CD4-positive, alpha-beta T cell (primary cell): ENCODE results near the gene DPH1. TPM values are rescaled to one million over a fixed set of nuclear protein-coding genes. Genes with fewer than 3 reads are reported as not detected.
A peak's percentile ranks its signal among the peaks of the same experiment; 100 is the strongest.

ENCODE experiments used
- ATAC-seq: fragments of 200-7000 bp; cut with Tn5 transposase; one replicate; pipeline ENCODE4 v1.10.0; 2022; ENCODE audit warnings: mild to moderate bottlenecking; ENCODE audit not compliant: poor library complexity
- CTCF ChIA-PET: fragments of 350-600 bp; sonication (Branson Sonifier 250); formaldehyde crosslinking; loops from one replicate; lab custom pipeline; 2021; ENCODE audit warnings: antibody characterized with exemption, inconsistent platforms; lab: Charles Lee
- POLR2A ChIA-PET: fragments of 350-600 bp; sonication (Branson Sonifier 250); formaldehyde crosslinking; loops from one replicate; lab custom pipeline; 2021; ENCODE audit warnings: antibody characterized with exemption, inconsistent platforms; lab: Charles Lee
- DNase-seq, 14 experiments: peaks; one replicate each; pipeline ENCODE4 v3.0.0-alpha.2; 2013 to 2020; ENCODE audit warnings: mixed read lengths in 2 of 14
- H3K27ac ChIP-seq, 2 donors: one replicate each; pipeline versions ENCODE4 v1.5.1 to v1.7.0; 2013; ENCODE audit warnings: low read length in 2 of 2, low read depth in 1 of 2, mild to moderate bottlenecking in 1 of 2
- H3K27me3 ChIP-seq, 2 experiments: 1 replicate in 1 of 2; 2 replicates in 1 of 2; pipeline versions ENCODE4 v1.6.1 to v1.7.0; 2013; ENCODE audit warnings: low read length in 2 of 2, control low read depth in 1 of 2, mild to moderate bottlenecking in 1 of 2, moderate library complexity in 1 of 2; ENCODE audit not compliant: insufficient read depth in 2 of 2, control insufficient read depth in 1 of 2
- H3K36me3 ChIP-seq: one replicate; pipeline ENCODE4 v1.6.1; 2013; ENCODE audit warnings: low read length, control low read depth; ENCODE audit not compliant: insufficient read depth
- H3K4me1 ChIP-seq: one replicate; pipeline ENCODE4 v1.6.1; 2013; ENCODE audit warnings: low read length, control low read depth; ENCODE audit not compliant: insufficient read depth
- H3K4me3 ChIP-seq: one replicate; pipeline ENCODE4 v1.5.1; 2013; ENCODE audit warnings: mild to moderate bottlenecking, low read length, moderate library complexity
- H3K9me3 ChIP-seq, 2 experiments: 1 replicate in 1 of 2; 2 replicates in 1 of 2; pipeline versions ENCODE4 v1.6.1 to v1.7.0; 2013; ENCODE audit warnings: low read length in 2 of 2, mild to moderate bottlenecking in 2 of 2, control low read depth in 1 of 2, moderate library complexity in 1 of 2; ENCODE audit not compliant: control insufficient read depth in 1 of 2, insufficient read depth in 1 of 2
- H3K27ac Mint-ChIP-seq: one replicate; pipeline ENCODE4 v1.8.0; 2020; ENCODE audit warnings: mixed read lengths
- H3K27me3 Mint-ChIP-seq: one replicate; pipeline ENCODE4 v1.8.0; 2021; ENCODE audit warnings: mixed read lengths
- H3K36me3 Mint-ChIP-seq: one replicate; pipeline ENCODE4 v1.8.0; 2021; ENCODE audit warnings: low read depth, mixed read lengths
- H3K4me1 Mint-ChIP-seq: one replicate; pipeline ENCODE4 v1.8.0; 2021; ENCODE audit warnings: low read depth, mixed read lengths
- H3K4me3 Mint-ChIP-seq: one replicate; pipeline ENCODE4 v1.8.0; 2020; ENCODE audit warnings: mild to moderate bottlenecking, mixed read lengths
- H3K9me3 Mint-ChIP-seq: one replicate; pipeline ENCODE4 v1.8.0; 2020; ENCODE audit warnings: mixed read lengths
- intact Hi-C, 2 experiments: fragments of 100-400 bp; cut with DNase I in 1 of 2; cut with micrococcal nuclease in 1 of 2; formaldehyde crosslinking; loops; one replicate each; pipeline versions ENCODE4 v1.15.1 to v1.9.0; 2023 to 2025; cut with DNase I, micrococcal nuclease
- total RNA-seq, 174 experiments: library from RNA in 2 of 174; stranded (reverse) in 2 of 174; gene quantifications; one replicate each; pipeline ENCODE4 v1.2.3 and lab custom pipeline; 2021 to 2026
- TF ChIP-seq, protein P1 (sequence below): fragments of 200-600 bp; IDR thresholded peaks from one replicate; pipeline ENCODE4 v1.8.0; 2022; ENCODE audit warnings: antibody characterized with exemption, mild to moderate bottlenecking

DPH1 gene
- total RNA-seq, 2 experiments from 2014 or later, result 96.4 to 101 TPM

DNA sequence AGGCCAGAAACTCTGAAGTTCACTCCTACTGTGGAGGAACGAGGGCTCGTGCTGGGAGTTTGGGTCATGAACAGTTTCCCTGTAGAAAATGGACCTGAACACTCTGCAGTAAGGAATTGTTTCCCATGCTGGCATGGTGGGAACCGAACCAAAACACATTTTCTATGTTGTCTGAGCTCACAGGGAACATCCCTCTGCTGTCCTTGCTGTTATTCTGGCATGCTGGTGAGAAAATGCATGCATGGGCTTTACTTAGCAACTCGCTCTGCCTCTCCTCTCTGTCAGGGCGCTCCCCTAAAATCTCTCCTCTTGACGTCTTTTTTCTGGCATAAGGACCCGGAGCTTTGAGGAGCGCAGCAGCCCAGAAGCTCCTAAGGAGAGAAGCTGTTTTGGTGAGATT is 10.2 kb upstream of the DPH1 start:
- POLR2A ChIA-PET, result no interaction called here

GRCh38 chr17:2020721-2021120 is 9.2 kb upstream of the DPH1 start:
- H3K27ac ChIP-seq, result no peak overlapping the region
- Mint-ChIP-seq H3K4me1 (peaks cover 18% of the 10 kb centered on the region), H3K9me3 (no peaks in the 10 kb centered on the region), H3K4me3 (no peak overlapping the region), H3K27ac (no peak overlapping the region), H3K27me3 (peaks cover 18% of the 10 kb centered on the region), H3K36me3 (no peaks in the 10 kb centered on the region)
- H3K4me1 ChIP-seq, result peaks cover 32% of the 10 kb centered on the region
- H3K27me3 ChIP-seq, result peaks cover 15 to 28% of the 10 kb centered on the region in 2 experiments
- no peaks in the 10 kb centered on the region for H3K36me3 ChIP-seq
- H3K4me3 ChIP-seq, result no peak overlapping the region
- TF ChIP-seq, protein P1, sequence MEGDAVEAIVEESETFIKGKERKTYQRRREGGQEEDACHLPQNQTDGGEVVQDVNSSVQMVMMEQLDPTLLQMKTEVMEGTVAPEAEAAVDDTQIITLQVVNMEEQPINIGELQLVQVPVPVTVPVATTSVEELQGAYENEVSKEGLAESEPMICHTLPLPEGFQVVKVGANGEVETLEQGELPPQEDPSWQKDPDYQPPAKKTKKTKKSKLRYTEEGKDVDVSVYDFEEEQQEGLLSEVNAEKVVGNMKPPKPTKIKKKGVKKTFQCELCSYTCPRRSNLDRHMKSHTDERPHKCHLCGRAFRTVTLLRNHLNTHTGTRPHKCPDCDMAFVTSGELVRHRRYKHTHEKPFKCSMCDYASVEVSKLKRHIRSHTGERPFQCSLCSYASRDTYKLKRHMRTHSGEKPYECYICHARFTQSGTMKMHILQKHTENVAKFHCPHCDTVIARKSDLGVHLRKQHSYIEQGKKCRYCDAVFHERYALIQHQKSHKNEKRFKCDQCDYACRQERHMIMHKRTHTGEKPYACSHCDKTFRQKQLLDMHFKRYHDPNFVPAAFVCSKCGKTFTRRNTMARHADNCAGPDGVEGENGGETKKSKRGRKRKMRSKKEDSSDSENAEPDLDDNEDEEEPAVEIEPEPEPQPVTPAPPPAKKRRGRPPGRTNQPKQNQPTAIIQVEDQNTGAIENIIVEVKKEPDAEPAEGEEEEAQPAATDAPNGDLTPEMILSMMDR, result no peak
- ATAC-seq (no peak), DNase-seq (no peak)
- intact Hi-C loops, result no loop called here
- no peaks in the 10 kb centered on the region for H3K9me3 ChIP-seq
- ChIA-PET CTCF (no interaction called here), POLR2A (no interaction called here)

More for the DNA sequence above, 10.2 kb upstream of the DPH1 start:
- CTCF ChIA-PET, result no interaction called here
- DNase-seq, result no peak
- Mint-ChIP-seq H3K27me3 (peaks cover 16% of the 10 kb centered on the region), H3K27ac (no peak overlapping the region), H3K9me3 (no peaks in the 10 kb centered on the region), H3K36me3 (no peaks in the 10 kb centered on the region), H3K4me3 (no peak overlapping the region), H3K4me1 (peaks cover 12% of the 10 kb centered on the region)
- TF ChIP-seq, protein P1, result no peak
- no peak for ATAC-seq
- no peaks in the 10 kb centered on the region for H3K36me3 ChIP-seq
- intact Hi-C loops, result no loop called here
- no peak overlapping the region for H3K4me3 ChIP-seq
- peaks cover 13 to 22% of the 10 kb centered on the region in 2 experiments for H3K27me3 ChIP-seq
- peaks cover 26% of the 10 kb centered on the region for H3K4me1 ChIP-seq
- no peaks in the 10 kb centered on the region for H3K9me3 ChIP-seq
- H3K27ac ChIP-seq, result no peak overlapping the region

- no peak overlapping the region for H3K4me3 ChIP-seq
- H3K4me1 Mint-ChIP-seq, result peaks cover 25% of the 10 kb centered on the region
- POLR2A ChIA-PET, result no interaction called here
- H3K4me3 Mint-ChIP-seq, result peak overlapping the region; percentile 75
- no peaks in the 10 kb centered on the region for H3K36me3 Mint-ChIP-seq
- no peaks in the 10 kb centered on the region for H3K9me3 ChIP-seq
- no peak overlapping the region for H3K27ac Mint-ChIP-seq
- TF ChIP-seq, protein P1, result no peak
- H3K4me1 ChIP-seq, result peaks cover 38% of the 10 kb centered on the region
- peaks cover 18 to 36% of the 10 kb centered on the region in 2 experiments for H3K27me3 ChIP-seq
- ATAC-seq, result no peak
- intact Hi-C loops, result no loop called here
- CTCF ChIA-PET, result interaction anchor here (1.3 kb wide), 1 partner anchor 19 kb away, joined by 4 read pairs; the partner anchor contains the start of gene OVCA2
- no peaks in the 10 kb centered on the region for H3K9me3 Mint-ChIP-seq
- H3K27me3 Mint-ChIP-seq, result peaks cover 25% of the 10 kb centered on the region
- peak in 2 of 14 experiments; percentile 22 to 34 for DNase-seq
- no peak overlapping the region for H3K27ac ChIP-seq
- H3K36me3 ChIP-seq, result no peaks in the 10 kb centered on the region
Measured at GRCh38 chr17:2022647-2023240, 7.2 kb upstream of the DPH1 start.
